Left forelimb (tissue), 1 donor: ENCODE measurements around the gene SLC45A3.
"Not testable (repeated sequence)": the region's sequence is repeated elsewhere in the genome, so short reads cannot be mapped to it uniquely, and the experiment has no call there.

Source experiments
- DNase-seq: peaks from one replicate; pipeline ENCODE4 v3.0.0-alpha.2; 2018; ENCODE audit warnings: low spot score

Gene SLC45A3

GRCh38 chr1:205680073-205680851 is at the start of gene SLC45A3:
SLC45A3 (minus strand) TSS chr1:205680509; CDS start chr1:205664656, 15,853 bp downstream.
- no peak for DNase-seq

- no peak for DNase-seq
Observed at GRCh38 chr1:205726619-205727125, 46.4 kb upstream of the SLC45A3 start.

GRCh38 chr1:205725514-205725913 is 45.2 kb upstream of the SLC45A3 start:
- DNase-seq = no peak

GRCh38 chr1:205720740-205721139 is 40.4 kb upstream of the SLC45A3 start:
- DNase-seq = not testable (repeated sequence)

- DNase-seq = no peak
Observed at GRCh38 chr1:205719762-205720161, 39.5 kb upstream of the SLC45A3 start.

- no peak for DNase-seq
Observed at GRCh38 chr1:205719015-205719414, 38.7 kb upstream of the SLC45A3 start.

GRCh38 chr1:205716371-205717132 is 36.2 kb upstream of the SLC45A3 start:
- no peak for DNase-seq

- DNase-seq = no peak
Observed at GRCh38 chr1:205715628-205716027, 35.3 kb upstream of the SLC45A3 start.

GRCh38 chr1:205714906-205715246 is 34.6 kb upstream of the SLC45A3 start:
- DNase-seq = no peak

- no peak for DNase-seq
Observed at GRCh38 chr1:205714190-205714905, 34.0 kb upstream of the SLC45A3 start.

- no peak for DNase-seq
Observed at GRCh38 chr1:205711105-205712048, 31.1 kb upstream of the SLC45A3 start.

- DNase-seq = no peak
Observed at GRCh38 chr1:205710201-205711062, 30.1 kb upstream of the SLC45A3 start.

GRCh38 chr1:205709640-205710039 is 29.3 kb upstream of the SLC45A3 start:
- DNase-seq = no peak

- no peak for DNase-seq
Observed at GRCh38 chr1:205709059-205709398, 28.7 kb upstream of the SLC45A3 start.

GRCh38 chr1:205706601-205707502 is 26.5 kb upstream of the SLC45A3 start:
- no peak for DNase-seq

- no peak for DNase-seq
Observed at GRCh38 chr1:205704903-205705302, 24.6 kb upstream of the SLC45A3 start.

GRCh38 chr1:205703072-205703471 is 22.8 kb upstream of the SLC45A3 start:
- DNase-seq = no peak

- no peak for DNase-seq
Observed at GRCh38 chr1:205701891-205702290, 21.6 kb upstream of the SLC45A3 start.

- no peak for DNase-seq
Observed at GRCh38 chr1:205701420-205701819, 21.1 kb upstream of the SLC45A3 start.
